WTC11 (cell line): ENCODE measurements around the gene TYW1B. TPM values are rescaled to one million over a fixed set of nuclear protein-coding genes. Genes with fewer than 3 reads are reported as not detected.
"Not testable (repeated sequence)": the region's sequence is repeated elsewhere in the genome, so short reads cannot be mapped to it uniquely, and the experiment has no call there.

Experiments
- ATAC-seq: fragments of 200-7000 bp; cut with Tn5 transposase; 2 replicates; pipeline ENCODE4 v1.10.0; 2021; ENCODE audit warnings: mild to moderate bottlenecking, moderate library complexity
- CTCF ChIA-PET: fragments of 300-600 bp; sonication (Branson Sonifier 250); formaldehyde crosslinking; loops from one replicate; lab custom pipeline; 2021; ENCODE audit warnings: antibody characterized with exemption; lab: Charles Lee
- POLR2A ChIA-PET: fragments of 350-600 bp; sonication (Branson Sonifier 250); formaldehyde crosslinking; loops from one replicate; lab custom pipeline; 2021; ENCODE audit warnings: antibody characterized with exemption; lab: Charles Lee
- DNase-seq: peaks from one replicate; pipeline ENCODE4 v3.0.0; 2021; ENCODE audit warnings: low spot score
- H3K27ac Mint-ChIP-seq: 2 replicates; pipeline ENCODE4 v1.8.0; 2021; ENCODE audit warnings: mixed read lengths
- H3K27me3 Mint-ChIP-seq: 2 replicates; pipeline ENCODE4 v1.8.0; 2021; ENCODE audit warnings: low read depth, mild to moderate bottlenecking, moderate library complexity, mixed read lengths
- H3K36me3 Mint-ChIP-seq: 2 replicates; pipeline ENCODE4 v1.8.0; 2021; ENCODE audit warnings: mixed read lengths
- H3K4me1 Mint-ChIP-seq: 2 replicates; pipeline ENCODE4 v1.8.0; 2022; ENCODE audit warnings: mixed read lengths
- H3K4me3 Mint-ChIP-seq: 2 replicates; pipeline ENCODE4 v1.8.0; 2021; ENCODE audit warnings: mild to moderate bottlenecking, moderate library complexity, mixed read lengths
- H3K9me3 Mint-ChIP-seq: 2 replicates; pipeline ENCODE4 v1.8.0; 2021; ENCODE audit warnings: mixed read lengths
- ATF6 ChIP-seq: sonication (generic); formaldehyde crosslinking; IDR thresholded peaks from 2 replicates; pipeline ENCODE4 v1.8.1; 2023; ENCODE audit warnings: mild to moderate bottlenecking, missing genetic modification reagents
- E2F1 ChIP-seq: sonication (generic); formaldehyde crosslinking; IDR thresholded peaks from 2 replicates; pipeline ENCODE4 v1.8.0; 2022; ENCODE audit warnings: mild to moderate bottlenecking, missing genetic modification reagents
- GABPB1 ChIP-seq: sonication (generic); formaldehyde crosslinking; IDR thresholded peaks from 2 replicates; pipeline ENCODE4 v1.8.1; 2023; ENCODE audit warnings: mild to moderate bottlenecking, missing genetic modification reagents
- JUN ChIP-seq: sonication (generic); formaldehyde crosslinking; IDR thresholded peaks from 2 replicates; pipeline ENCODE4 v1.8.0; 2023; ENCODE audit warnings: mild to moderate bottlenecking, missing genetic modification reagents
- NR1H2 ChIP-seq: sonication (generic); formaldehyde crosslinking; IDR thresholded peaks from 2 replicates; pipeline ENCODE4 v1.9.0; 2021; ENCODE audit warnings: mild to moderate bottlenecking, moderate library complexity, missing genetic modification reagents
- OVOL2 ChIP-seq: fragments of 250-450 bp; sonication (Bioruptor Pico); IDR thresholded peaks from 2 replicates; pipeline ENCODE4 v1.9.0; 2021; ENCODE audit warnings: mild to moderate bottlenecking, borderline replicate concordance
- TP53 ChIP-seq: sonication (generic); formaldehyde crosslinking; IDR thresholded peaks from 2 replicates; pipeline ENCODE4 v1.8.1; 2023; ENCODE audit warnings: mild to moderate bottlenecking, missing genetic modification reagents
- USF2 ChIP-seq: sonication (generic); formaldehyde crosslinking; IDR thresholded peaks from 2 replicates; pipeline ENCODE4 v1.8.1; 2023; ENCODE audit warnings: mild to moderate bottlenecking, missing genetic modification reagents, moderate library complexity
- ZNF263 ChIP-seq: sonication (generic); formaldehyde crosslinking; IDR thresholded peaks from 2 replicates; pipeline ENCODE4 v1.8.1; 2022; ENCODE audit warnings: low read depth, mild to moderate bottlenecking, moderate library complexity, missing genetic modification reagents
- ZNF671 ChIP-seq: fragments of 250-450 bp; sonication (Bioruptor Pico); IDR thresholded peaks from 2 replicates; pipeline ENCODE4 v1.8.0; 2021; ENCODE audit warnings: mild to moderate bottlenecking
- total RNA-seq: library from RNA; stranded (reverse); gene quantifications from 3 replicates; pipeline ENCODE4 v1.2.3, GENCODE V29; 2021
- TF ChIP-seq, protein P1 (sequence below): sonication (generic); formaldehyde crosslinking; IDR thresholded peaks from 2 replicates; pipeline ENCODE4 v1.8.0; 2023; ENCODE audit warnings: missing genetic modification reagents

The TYW1B gene
- total RNA-seq, 1 experiment from 2014 or later = 5.7 TPM

- POLR2A ChIA-PET, DNase-seq, H3K27ac Mint-ChIP-seq, CTCF ChIA-PET, H3K27me3 Mint-ChIP-seq, H3K9me3 Mint-ChIP-seq, ATAC-seq, H3K4me1 Mint-ChIP-seq, H3K4me3 Mint-ChIP-seq: not testable (repeated sequence)
- H3K36me3 Mint-ChIP-seq = peaks cover 57% of the 10 kb centered on the region
These were observed 19.5 kb downstream of the TYW1B start for GRCh38 chr7:72808511-72808910.

DNA sequence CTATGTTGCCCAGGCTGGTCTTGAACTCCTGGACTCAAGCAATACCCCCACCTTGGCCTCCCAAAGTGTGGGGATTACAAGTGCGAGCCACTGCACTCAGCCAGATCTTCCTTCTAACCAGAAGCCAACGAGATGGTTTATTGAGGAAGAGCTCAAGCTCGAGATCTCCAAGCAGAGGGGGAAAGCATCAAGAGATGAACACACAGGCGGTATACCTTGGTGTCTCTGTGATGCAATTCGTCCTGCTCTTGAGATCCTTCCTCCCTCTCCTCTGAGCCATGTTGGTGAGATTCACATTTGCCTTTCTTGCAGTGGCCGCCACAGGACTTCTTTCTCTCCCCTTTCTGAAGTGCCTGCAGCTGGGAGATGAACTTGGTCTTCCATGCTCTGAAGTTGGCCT is 21.1 kb downstream of the TYW1B start:
- H3K4me3 Mint-ChIP-seq = not testable (repeated sequence)

GRCh38 chr7:72805526-72806494 is 22.2 kb downstream of the TYW1B start:
- Mint-ChIP-seq H3K4me1 (no peaks in the 10 kb centered on the region), H3K27me3 (no peaks in the 10 kb centered on the region)
- POLR2A ChIA-PET = no interaction called here
- TF ChIP-seq, protein P1, sequence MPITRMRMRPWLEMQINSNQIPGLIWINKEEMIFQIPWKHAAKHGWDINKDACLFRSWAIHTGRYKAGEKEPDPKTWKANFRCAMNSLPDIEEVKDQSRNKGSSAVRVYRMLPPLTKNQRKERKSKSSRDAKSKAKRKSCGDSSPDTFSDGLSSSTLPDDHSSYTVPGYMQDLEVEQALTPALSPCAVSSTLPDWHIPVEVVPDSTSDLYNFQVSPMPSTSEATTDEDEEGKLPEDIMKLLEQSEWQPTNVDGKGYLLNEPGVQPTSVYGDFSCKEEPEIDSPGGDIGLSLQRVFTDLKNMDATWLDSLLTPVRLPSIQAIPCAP = no peak
- TF ChIP-seq E2F1 (CRISPR knock-in tag) (no peak), TP53 (CRISPR knock-in tag) (no peak), ATF6 (CRISPR knock-in tag) (no peak), ZNF671 (no peak), ZNF263 (CRISPR knock-in tag) (no peak), JUN (no peak), NR1H2 (CRISPR knock-in tag) (no peak), OVOL2 (CRISPR knock-in tag) (no peak), GABPB1 (CRISPR knock-in tag) (no peak), USF2 (CRISPR knock-in tag) (no peak)
- TF ChIP-seq, all 79 proteins: peak for 0
- no peak overlapping the region for H3K4me3 Mint-ChIP-seq
- ATAC-seq = no peak
- no peaks in the 10 kb centered on the region for H3K9me3 Mint-ChIP-seq
- peak overlapping the region; percentile 16 for H3K27ac Mint-ChIP-seq
- no peak for DNase-seq
- CTCF ChIA-PET = no interaction called here
- H3K36me3 Mint-ChIP-seq = peaks cover 57% of the 10 kb centered on the region

More for the DNA sequence above, 21.1 kb downstream of the TYW1B start:
- H3K9me3 Mint-ChIP-seq, H3K27ac Mint-ChIP-seq, H3K27me3 Mint-ChIP-seq, POLR2A ChIA-PET, ATAC-seq, H3K4me1 Mint-ChIP-seq, DNase-seq, CTCF ChIA-PET: not testable (repeated sequence)
- H3K36me3 Mint-ChIP-seq = peaks cover 55% of the 10 kb centered on the region

GRCh38 chr7:72803778-72804177 is 24.2 kb downstream of the TYW1B start:
- ATAC-seq, DNase-seq, H3K9me3 Mint-ChIP-seq, H3K4me3 Mint-ChIP-seq, H3K27ac Mint-ChIP-seq, H3K4me1 Mint-ChIP-seq, CTCF ChIA-PET, H3K27me3 Mint-ChIP-seq: not testable (repeated sequence)
- POLR2A ChIA-PET = interaction anchor here (0.7 kb wide), 1 partner anchor 162 kb away, joined by 3 read pairs; no protein-coding TSS in a partner anchor
- H3K36me3 Mint-ChIP-seq = peaks cover 55% of the 10 kb centered on the region

DNA sequence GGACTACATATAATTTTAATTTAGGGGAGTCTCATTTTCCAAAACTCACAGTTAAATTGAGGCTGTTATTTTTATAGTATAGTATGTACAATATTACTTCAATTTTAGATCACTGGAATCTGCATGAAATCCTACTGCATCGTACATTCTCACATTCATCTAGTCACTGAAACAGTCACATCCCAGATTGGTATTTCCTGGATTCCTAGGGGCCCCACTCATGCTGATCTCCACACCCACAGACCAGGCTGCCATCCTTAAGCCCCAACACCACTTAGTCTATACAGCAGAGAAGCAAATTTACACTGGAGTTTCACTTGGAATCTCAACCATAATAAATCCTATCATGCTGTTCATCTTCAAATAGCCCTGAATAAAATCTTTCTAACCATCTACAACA is 26.4 kb downstream of the TYW1B start:
- H3K4me1 Mint-ChIP-seq, H3K27me3 Mint-ChIP-seq, DNase-seq, H3K4me3 Mint-ChIP-seq, CTCF ChIA-PET, H3K27ac Mint-ChIP-seq, ATAC-seq, POLR2A ChIA-PET: not testable (repeated sequence)
- Mint-ChIP-seq H3K36me3 (peaks cover 57% of the 10 kb centered on the region), H3K9me3 (peaks cover 16% of the 10 kb centered on the region)

GRCh38 chr7:72795401-72795800 is 32.6 kb downstream of the TYW1B start:
- ATAC-seq, POLR2A ChIA-PET, H3K27me3 Mint-ChIP-seq, CTCF ChIA-PET, H3K27ac Mint-ChIP-seq, DNase-seq, H3K4me1 Mint-ChIP-seq, H3K4me3 Mint-ChIP-seq: not testable (repeated sequence)
- peaks cover 49% of the 10 kb centered on the region for H3K36me3 Mint-ChIP-seq
- H3K9me3 Mint-ChIP-seq = peaks cover 16% of the 10 kb centered on the region
